Putamen (tissue), 1 donor: ENCODE measurements around the gene CIB2.

Experiments used
- DNase-seq: peaks from one replicate; pipeline ENCODE4 v3.0.0-alpha.2; 2016; ENCODE audit warnings: low spot score

The CIB2 gene

GRCh38 chr15:78107471-78107870 lies 23.8 kb downstream of the CIB2 start:
- no peak for DNase-seq

- no peak for DNase-seq
Observed at GRCh38 chr15:78105476-78106241, 25.6 kb downstream of the CIB2 start.

GRCh38 chr15:78104566-78105475 lies 26.4 kb downstream of the CIB2 start:
- DNase-seq = no peak

GRCh38 chr15:78104119-78104479 lies 27.1 kb downstream of the CIB2 start:
- no peak for DNase-seq

- DNase-seq = no peak
Observed at GRCh38 chr15:78103406-78104118, 27.7 kb downstream of the CIB2 start.

GRCh38 chr15:78102741-78103140 lies 28.5 kb downstream of the CIB2 start:
- no peak for DNase-seq

- no peak for DNase-seq
Observed at GRCh38 chr15:78102211-78102610, 29.0 kb downstream of the CIB2 start.

GRCh38 chr15:78101423-78102105 lies 29.7 kb downstream of the CIB2 start:
- no peak for DNase-seq

GRCh38 chr15:78100886-78101285 lies 30.4 kb downstream of the CIB2 start:
- DNase-seq = no peak

GRCh38 chr15:78098131-78098755 lies 33.0 kb downstream of the CIB2 start:
- no peak for DNase-seq

- DNase-seq = no peak
Observed at GRCh38 chr15:78097667-78098066, 33.6 kb downstream of the CIB2 start.

GRCh38 chr15:78093242-78094020 lies 37.8 kb downstream of the CIB2 start:
- no peak for DNase-seq

GRCh38 chr15:78092261-78093041 lies 38.8 kb downstream of the CIB2 start, which contains the start of gene SH2D7:
Gene SH2D7, plus strand, starts transcription at chr15:78092561. Its CDS starts 24 bp downstream, at chr15:78092585.
- DNase-seq = no peak

GRCh38 chr15:78090422-78091063 lies 40.7 kb downstream of the CIB2 start:
- no peak for DNase-seq

GRCh38 chr15:78088773-78089080 lies 42.5 kb downstream of the CIB2 start:
- DNase-seq = no peak

GRCh38 chr15:78087951-78088772 lies 43.1 kb downstream of the CIB2 start:
- DNase-seq = no peak

GRCh38 chr15:78085928-78086327 lies 45.3 kb downstream of the CIB2 start:
- no peak for DNase-seq

GRCh38 chr15:78084449-78084750 lies 46.8 kb downstream of the CIB2 start:
- no peak for DNase-seq
